ENCODE data around the gene FNDC3B.

DNA sequence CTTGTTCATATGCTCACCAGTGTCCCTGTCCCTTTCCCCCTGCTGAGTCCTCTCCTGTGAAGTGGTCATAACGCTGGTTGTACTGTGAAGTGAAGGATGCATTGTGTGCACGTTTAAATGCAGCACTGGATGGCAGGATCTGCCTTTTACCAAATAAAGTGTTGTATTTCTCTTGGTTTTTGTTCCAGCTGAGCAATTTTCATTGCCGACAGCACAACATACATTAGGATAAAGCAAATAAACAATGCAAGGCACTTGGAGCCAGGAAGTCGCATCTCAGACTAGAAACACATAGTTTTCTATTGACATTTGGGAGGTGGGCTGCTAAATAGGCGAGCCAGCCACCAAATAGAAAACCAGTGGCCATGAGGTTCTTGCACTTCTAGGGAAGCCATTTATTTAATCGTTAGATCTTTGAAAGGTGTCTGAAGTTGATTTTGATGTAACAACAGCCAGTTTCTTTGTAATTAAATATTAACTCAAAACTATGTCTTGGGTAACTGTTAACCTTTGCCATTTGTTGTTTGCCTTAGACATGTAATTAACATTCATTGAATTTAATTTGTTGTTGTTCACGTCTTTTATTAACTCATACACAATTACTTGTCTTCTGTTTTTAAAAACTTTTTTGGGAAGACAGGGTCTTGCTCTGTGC lies 185.3 kb downstream of the FNDC3B start:
- no peak for TF ChIP-seq POLR2AphosphoS5 (IDR thresholded peaks at IDR 0.05; ENCODE audit: insufficient read depth, low read depth, low read length)
- TF ChIP-seq, protein P1, sequence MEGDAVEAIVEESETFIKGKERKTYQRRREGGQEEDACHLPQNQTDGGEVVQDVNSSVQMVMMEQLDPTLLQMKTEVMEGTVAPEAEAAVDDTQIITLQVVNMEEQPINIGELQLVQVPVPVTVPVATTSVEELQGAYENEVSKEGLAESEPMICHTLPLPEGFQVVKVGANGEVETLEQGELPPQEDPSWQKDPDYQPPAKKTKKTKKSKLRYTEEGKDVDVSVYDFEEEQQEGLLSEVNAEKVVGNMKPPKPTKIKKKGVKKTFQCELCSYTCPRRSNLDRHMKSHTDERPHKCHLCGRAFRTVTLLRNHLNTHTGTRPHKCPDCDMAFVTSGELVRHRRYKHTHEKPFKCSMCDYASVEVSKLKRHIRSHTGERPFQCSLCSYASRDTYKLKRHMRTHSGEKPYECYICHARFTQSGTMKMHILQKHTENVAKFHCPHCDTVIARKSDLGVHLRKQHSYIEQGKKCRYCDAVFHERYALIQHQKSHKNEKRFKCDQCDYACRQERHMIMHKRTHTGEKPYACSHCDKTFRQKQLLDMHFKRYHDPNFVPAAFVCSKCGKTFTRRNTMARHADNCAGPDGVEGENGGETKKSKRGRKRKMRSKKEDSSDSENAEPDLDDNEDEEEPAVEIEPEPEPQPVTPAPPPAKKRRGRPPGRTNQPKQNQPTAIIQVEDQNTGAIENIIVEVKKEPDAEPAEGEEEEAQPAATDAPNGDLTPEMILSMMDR (IDR thresholded peaks at IDR 0.05; ENCODE audit: extremely low read depth in 1 of 2, insufficient read depth in 1 of 2, low read depth in 1 of 2, low read length in 2 of 2), result no peak
- TF ChIP-seq JUN (IDR thresholded peaks at IDR 0.05; ENCODE audit: borderline replicate concordance, insufficient read depth, insufficient read length, low read depth), result no peak
- no peak for TF ChIP-seq EZH2 (IDR thresholded peaks at IDR 0.05; ENCODE audit: borderline replicate concordance, low read depth, low read length, severe bottlenecking)
- TF ChIP-seq POLR2A (IDR thresholded peaks at IDR 0.05; ENCODE audit: low read depth, low read length), result no peak
- no peak for TF ChIP-seq MYC (IDR thresholded peaks at IDR 0.05; ENCODE audit: low read depth, low read length)
